Measurements from ENCODE around the gene PPP6C.

GRCh38 chr9:125151730-125152129 is 37.9 kb downstream of the PPP6C start:
- TF ChIP-seq CTCF (IDR thresholded peaks at IDR 0.05; ENCODE audit: low read length): no peak
- TF ChIP-seq EZH2 (IDR thresholded peaks at IDR 0.05; ENCODE audit: borderline replicate concordance, low read length): no peak
